ENCODE results near the gene PTPN23. TPM values are rescaled to one million over a fixed set of nuclear protein-coding genes. Genes with fewer than 3 reads are reported as not detected.

PTPN23 gene
- total RNA-seq, 4 donors from 2014 or later, result 26.9 to 199 (median 55.1) TPM

- Histone ChIP-seq H3K9me3 (no peaks in the 10 kb centered on the region), H3K36me3 (peaks cover 0 to 37% (median 12%) of the 10 kb centered on the region in 4 donors), H3K27me3 (no peaks in the 10 kb centered on the region), H3K27ac (no peak overlapping the region), H3K4me3 (no peak overlapping the region), H3K4me1 (no peaks in the 10 kb centered on the region)
- no peak for DNase-seq
- intact Hi-C loops (cut with DNase I; ENCODE audit: low total_unique reads) (no loop called here), in situ Hi-C loops (cut with MboI; ENCODE audit: low pct_ligation_motif_present in 1 of 4, low pct_unique_long_range_greater_than_20kb in 1 of 4, low sequenced_read_pairs in 3 of 4) (loop anchor here in 2 of 4 donors (25.0 kb wide), 2 partner anchors 478 to 628 kb away; partner anchors contain the start of genes PRSS50 (in 2 of the 2), TMIE (in 2 of the 2) and MYL3 (in 1 of the 2))
- WGBS, 2 donors (ENCODE audit: low coverage in 1 of 2), result 90% methylated on average over 2 of the region's 2 CpGs; no CpG with 5 or more reads in 1 of the 2 donors
- TF ChIP-seq POLR2AphosphoS5 (IDR thresholded peaks at IDR 0.05), result no peak
- no peak for TF ChIP-seq EP300 (IDR thresholded peaks at IDR 0.05; ENCODE audit: low read depth)
- no peak for TF ChIP-seq POLR2A (IDR thresholded peaks at IDR 0.05)
- TF ChIP-seq CTCF (IDR thresholded peaks at IDR 0.05), result no peak
Observed at GRCh38 chr3:47339951-47340350, 40.9 kb upstream of the PTPN23 start.

- intact Hi-C loops (cut with DNase I; ENCODE audit: low total_unique reads) (no loop called here), in situ Hi-C loops (cut with MboI; ENCODE audit: low pct_ligation_motif_present in 1 of 4, low pct_unique_long_range_greater_than_20kb in 1 of 4, low sequenced_read_pairs in 3 of 4) (loop anchor here in 2 of 4 donors (25.0 kb wide), 2 partner anchors 479 to 629 kb away; partner anchors contain the start of genes PRSS50 (in 2 of the 2), TMIE (in 2 of the 2) and MYL3 (in 1 of the 2))
- WGBS, 2 donors (ENCODE audit: low coverage in 1 of 2), result 72 to 76% methylated on average over 2 of the region's 2 CpGs
- Histone ChIP-seq H3K27me3 (no peaks in the 10 kb centered on the region), H3K4me3 (no peak overlapping the region), H3K36me3 (peaks cover 0 to 32% (median 14%) of the 10 kb centered on the region in 4 donors), H3K27ac (no peak overlapping the region), H3K4me1 (no peaks in the 10 kb centered on the region), H3K9me3 (no peaks in the 10 kb centered on the region)
- no peak for DNase-seq
- TF ChIP-seq POLR2A (IDR thresholded peaks at IDR 0.05) (no peak), POLR2AphosphoS5 (IDR thresholded peaks at IDR 0.05) (no peak), CTCF (IDR thresholded peaks at IDR 0.05) (no peak), EP300 (IDR thresholded peaks at IDR 0.05; ENCODE audit: low read depth) (no peak)
Observed at GRCh38 chr3:47340866-47341265, 40.0 kb upstream of the PTPN23 start.

- DNase-seq, result no peak
- in situ Hi-C loops (cut with MboI; ENCODE audit: low pct_ligation_motif_present in 1 of 4, low pct_unique_long_range_greater_than_20kb in 1 of 4, low sequenced_read_pairs in 3 of 4), result loop anchor here in 2 of 4 donors (25.0 kb wide), 2 partner anchors 480 to 630 kb away; partner anchors contain the start of genes PRSS50 (in 2 of the 2), TMIE (in 2 of the 2) and MYL3 (in 1 of the 2)
- Histone ChIP-seq H3K36me3 (peaks cover 0 to 24% (median 10%) of the 10 kb centered on the region in 4 donors), H3K4me1 (peaks cover 0 to 3% (median 0%) of the 10 kb centered on the region in 4 donors), H3K27me3 (no peaks in the 10 kb centered on the region), H3K9me3 (no peaks in the 10 kb centered on the region), H3K4me3 (no peak overlapping the region), H3K27ac (no peak overlapping the region)
- TF ChIP-seq POLR2AphosphoS5 (IDR thresholded peaks at IDR 0.05) (no peak), EP300 (IDR thresholded peaks at IDR 0.05; ENCODE audit: low read depth) (no peak), CTCF (IDR thresholded peaks at IDR 0.05) (no peak), POLR2A (IDR thresholded peaks at IDR 0.05) (no peak)
- intact Hi-C loops (cut with DNase I; ENCODE audit: low total_unique reads), result no loop called here
- 96 to 100% methylated on average over 1 to 2 of the region's 2 CpGs for WGBS, 2 donors (ENCODE audit: low coverage in 1 of 2)
Observed at GRCh38 chr3:47342151-47342550, 38.7 kb upstream of the PTPN23 start.

GRCh38 chr3:47342812-47343211 lies 38.0 kb upstream of the PTPN23 start:
- no peak for DNase-seq
- intact Hi-C loops (cut with DNase I; ENCODE audit: low total_unique reads) (no loop called here), in situ Hi-C loops (cut with MboI; ENCODE audit: low pct_ligation_motif_present in 1 of 4, low pct_unique_long_range_greater_than_20kb in 1 of 4, low sequenced_read_pairs in 3 of 4) (loop anchor here in 2 of 4 donors (25.0 kb wide), 2 partner anchors 481 to 631 kb away; partner anchors contain the start of genes PRSS50 (in 2 of the 2), TMIE (in 2 of the 2) and MYL3 (in 1 of the 2))
- Histone ChIP-seq H3K9me3 (no peaks in the 10 kb centered on the region), H3K27ac (no peak overlapping the region), H3K4me1 (peaks cover 0 to 7% (median 0%) of the 10 kb centered on the region in 4 donors), H3K27me3 (no peaks in the 10 kb centered on the region), H3K36me3 (peaks cover 0 to 18% (median 8%) of the 10 kb centered on the region in 4 donors), H3K4me3 (no peak overlapping the region)
- TF ChIP-seq EP300 (IDR thresholded peaks at IDR 0.05; ENCODE audit: low read depth) (no peak), POLR2A (IDR thresholded peaks at IDR 0.05) (no peak), CTCF (IDR thresholded peaks at IDR 0.05) (no peak), POLR2AphosphoS5 (IDR thresholded peaks at IDR 0.05) (no peak)
